ENCODE data around the gene LIMK2. TPM values are rescaled to one million over a fixed set of nuclear protein-coding genes. Genes with fewer than 3 reads are reported as not detected.

LIMK2 gene
- total and polyA plus RNA-seq, 10 of the 15 experiments (the other 5 are each of a cell fraction or from before 2014, with no cell fraction given), result 2.9 to 40.4 (median 26.7) TPM

- ChIA-PET POLR2A (interaction anchor here (0.9 kb wide), 1 partner anchor 10 kb away, joined by 3 read pairs; no protein-coding TSS in a partner anchor), SMC1A (ENCODE audit: uncharacterized antibody, unreplicated experiment) (no interaction called here), RAD21 (ENCODE audit: unreplicated experiment) (interaction anchor here (0.7 kb wide), 1 partner anchor 11 kb away, joined by 4 read pairs; no protein-coding TSS in a partner anchor), CTCF (no interaction called here)
- Histone ChIP-seq H3K4me1 (ENCODE audit: control insufficient read depth, insufficient read depth, low read length) (no peaks in the 10 kb centered on the region), H3K9me3 (replicated peaks; ENCODE audit: control insufficient read depth, insufficient read depth, low read length) (no peaks in the 10 kb centered on the region), H3K36me3 (ENCODE audit: control insufficient read depth in 2 of 2, insufficient read depth in 2 of 2, low read length in 1 of 2) (peaks cover 10 to 12% of the 10 kb centered on the region in 2 experiments; a peak in 3 of 4 replicates), H2AFZ (ENCODE audit: control insufficient read depth, low read depth, low read length) (no peak overlapping the region), H4K20me1 (ENCODE audit: control insufficient read depth, insufficient read depth) (no peaks in the 10 kb centered on the region), H3K9ac (ENCODE audit: control insufficient read depth, insufficient read depth, low read length) (no peak overlapping the region), H3K4me3 (no peak overlapping the region), H3K27me3 (replicated peaks in 1 of 2; ENCODE audit: control insufficient read depth in 2 of 2, insufficient read depth in 2 of 2, low read length in 1 of 2) (no peaks in the 10 kb centered on the region), H3K27ac (ENCODE audit: control insufficient read depth, insufficient read depth) (no peak overlapping the region), H3K4me2 (ENCODE audit: control insufficient read depth, insufficient read depth) (no peak overlapping the region), H3K79me2 (ENCODE audit: control insufficient read depth, insufficient read depth, low read length) (no peaks in the 10 kb centered on the region)
- in situ Hi-C loops (cut with MboI), result no loop called here
- TF ChIP-seq SRF (IDR thresholded peaks at IDR 0.05; ENCODE audit: low read depth in 2 of 2, low read length in 2 of 2) (no peak), RCOR1 (conservative IDR thresholded peaks at IDR 0.05; ENCODE audit: low read depth, low read length) (no peak), IKZF2 (IDR thresholded peaks at IDR 0.05) (no peak), IRF4 (IDR thresholded peaks at IDR 0.05; ENCODE audit: low read depth, low read length) (no peak), IKZF1 (conservative IDR thresholded peaks at IDR 0.05) (no peak), MYB (IDR thresholded peaks at IDR 0.05; ENCODE audit: borderline replicate concordance, low read depth, low read length) (no peak), EED (IDR thresholded peaks at IDR 0.05; ENCODE audit: low read depth) (no peak), ZBED1 (IDR thresholded peaks at IDR 0.05; ENCODE audit: borderline replicate concordance) (no peak), TBL1XR1 (IDR thresholded peaks at IDR 0.05; ENCODE audit: low read depth, low read length) (no peak), EGR1 (IDR thresholded peaks at IDR 0.05; ENCODE audit: borderline replicate concordance in 1 of 2, low read depth in 2 of 2, low read length in 2 of 2) (no peak)
- TF ChIP-seq, protein P1, sequence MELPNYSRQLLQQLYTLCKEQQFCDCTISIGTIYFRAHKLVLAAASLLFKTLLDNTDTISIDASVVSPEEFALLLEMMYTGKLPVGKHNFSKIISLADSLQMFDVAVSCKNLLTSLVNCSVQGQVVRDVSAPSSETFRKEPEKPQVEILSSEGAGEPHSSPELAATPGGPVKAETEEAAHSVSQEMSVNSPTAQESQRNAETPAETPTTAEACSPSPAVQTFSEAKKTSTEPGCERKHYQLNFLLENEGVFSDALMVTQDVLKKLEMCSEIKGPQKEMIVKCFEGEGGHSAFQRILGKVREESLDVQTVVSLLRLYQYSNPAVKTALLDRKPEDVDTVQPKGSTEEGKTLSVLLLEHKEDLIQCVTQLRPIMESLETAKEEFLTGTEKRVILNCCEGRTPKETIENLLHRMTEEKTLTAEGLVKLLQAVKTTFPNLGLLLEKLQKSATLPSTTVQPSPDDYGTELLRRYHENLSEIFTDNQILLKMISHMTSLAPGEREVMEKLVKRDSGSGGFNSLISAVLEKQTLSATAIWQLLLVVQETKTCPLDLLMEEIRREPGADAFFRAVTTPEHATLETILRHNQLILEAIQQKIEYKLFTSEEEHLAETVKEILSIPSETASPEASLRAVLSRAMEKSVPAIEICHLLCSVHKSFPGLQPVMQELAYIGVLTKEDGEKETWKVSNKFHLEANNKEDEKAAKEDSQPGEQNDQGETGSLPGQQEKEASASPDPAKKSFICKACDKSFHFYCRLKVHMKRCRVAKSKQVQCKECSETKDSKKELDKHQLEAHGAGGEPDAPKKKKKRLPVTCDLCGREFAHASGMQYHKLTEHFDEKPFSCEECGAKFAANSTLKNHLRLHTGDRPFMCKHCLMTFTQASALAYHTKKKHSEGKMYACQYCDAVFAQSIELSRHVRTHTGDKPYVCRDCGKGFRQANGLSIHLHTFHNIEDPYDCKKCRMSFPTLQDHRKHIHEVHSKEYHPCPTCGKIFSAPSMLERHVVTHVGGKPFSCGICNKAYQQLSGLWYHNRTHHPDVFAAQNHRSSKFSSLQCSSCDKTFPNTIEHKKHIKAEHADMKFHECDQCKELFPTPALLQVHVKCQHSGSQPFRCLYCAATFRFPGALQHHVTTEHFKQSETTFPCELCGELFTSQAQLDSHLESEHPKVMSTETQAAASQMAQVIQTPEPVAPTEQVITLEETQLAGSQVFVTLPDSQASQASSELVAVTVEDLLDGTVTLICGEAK (IDR thresholded peaks at IDR 0.05; ENCODE audit: borderline replicate concordance), result no peak
- no peak for ATAC-seq
- BruUV-seq (replicated peaks), result no TSS peak
- no peak for DNase-seq (ENCODE audit: low read depth, low spot score)
- no peak for FAIRE-seq
- intact Hi-C loops (cut with micrococcal nuclease; ENCODE audit: unreplicated experiment), result no loop called here
These were observed 67.2 kb downstream of the LIMK2 start for GRCh38 chr22:31279327-31279669.

Data from GM12878 (cell line).